Choroid plexus epithelial cell (primary cell): Measurements from ENCODE around the gene GNAQ.

Experiments
- DNase-seq: peaks from one replicate; pipeline ENCODE4 v3.0.0-alpha.2; 2010; ENCODE audit warnings: low read depth
- H3K4me3 ChIP-seq: 2 replicates; pipeline ENCODE4 v1.5.1; 2011; ENCODE audit warnings: low read depth, mild to moderate bottlenecking, control low read depth, low read length, moderate library complexity
- TF ChIP-seq, protein P1 (sequence below): conservative IDR thresholded peaks from 2 replicates; pipeline ENCODE4 v1.5.1; 2011; ENCODE audit warnings: low read depth, mild to moderate bottlenecking, control low read depth, inconsistent platforms, low read length, moderate library complexity

The GNAQ gene

DNA sequence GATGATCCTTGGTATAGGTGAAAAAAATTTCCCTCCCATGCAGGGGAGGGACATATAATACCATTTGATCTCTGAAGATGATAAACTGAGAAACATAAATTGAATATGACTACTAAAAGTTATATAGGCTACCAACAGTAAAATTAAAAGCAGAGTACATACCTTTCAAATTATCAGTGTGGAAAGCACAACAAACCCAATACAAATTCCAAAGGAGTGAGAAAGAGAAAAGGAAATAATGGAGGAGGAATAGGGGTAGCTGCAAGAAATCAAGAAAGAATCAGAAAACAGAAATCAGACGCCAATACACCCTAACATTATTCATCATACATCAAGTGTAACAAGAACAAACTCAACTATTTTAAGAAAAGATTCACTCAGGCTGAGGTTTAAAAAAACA lies 17.7 kb downstream of the GNAQ start:
- H3K4me3 ChIP-seq: no peak overlapping the region
- TF ChIP-seq, protein P1, sequence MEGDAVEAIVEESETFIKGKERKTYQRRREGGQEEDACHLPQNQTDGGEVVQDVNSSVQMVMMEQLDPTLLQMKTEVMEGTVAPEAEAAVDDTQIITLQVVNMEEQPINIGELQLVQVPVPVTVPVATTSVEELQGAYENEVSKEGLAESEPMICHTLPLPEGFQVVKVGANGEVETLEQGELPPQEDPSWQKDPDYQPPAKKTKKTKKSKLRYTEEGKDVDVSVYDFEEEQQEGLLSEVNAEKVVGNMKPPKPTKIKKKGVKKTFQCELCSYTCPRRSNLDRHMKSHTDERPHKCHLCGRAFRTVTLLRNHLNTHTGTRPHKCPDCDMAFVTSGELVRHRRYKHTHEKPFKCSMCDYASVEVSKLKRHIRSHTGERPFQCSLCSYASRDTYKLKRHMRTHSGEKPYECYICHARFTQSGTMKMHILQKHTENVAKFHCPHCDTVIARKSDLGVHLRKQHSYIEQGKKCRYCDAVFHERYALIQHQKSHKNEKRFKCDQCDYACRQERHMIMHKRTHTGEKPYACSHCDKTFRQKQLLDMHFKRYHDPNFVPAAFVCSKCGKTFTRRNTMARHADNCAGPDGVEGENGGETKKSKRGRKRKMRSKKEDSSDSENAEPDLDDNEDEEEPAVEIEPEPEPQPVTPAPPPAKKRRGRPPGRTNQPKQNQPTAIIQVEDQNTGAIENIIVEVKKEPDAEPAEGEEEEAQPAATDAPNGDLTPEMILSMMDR: no peak
- DNase-seq: no peak

DNA sequence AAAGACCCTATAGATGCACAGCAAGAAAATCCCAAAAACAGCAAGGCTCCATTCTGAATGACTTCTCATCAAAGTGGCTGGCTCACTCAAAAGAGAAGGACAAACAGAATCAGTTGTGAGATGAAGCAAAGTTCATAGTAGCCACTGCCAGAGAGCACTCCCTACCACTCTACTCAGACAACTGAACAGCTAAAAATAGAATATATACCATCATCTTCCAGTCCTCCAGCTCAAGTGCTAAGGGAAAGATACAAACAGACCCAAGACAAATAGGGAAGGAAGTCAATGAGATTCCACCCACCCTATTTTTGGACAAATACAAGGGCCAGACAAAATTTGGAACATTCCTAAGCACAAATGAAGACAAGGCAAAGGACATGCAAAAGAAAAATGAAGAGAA lies 20.6 kb downstream of the GNAQ start:
- no peak overlapping the region for H3K4me3 ChIP-seq
- peak; percentile 31 for DNase-seq
- TF ChIP-seq, protein P1: no peak

DNA sequence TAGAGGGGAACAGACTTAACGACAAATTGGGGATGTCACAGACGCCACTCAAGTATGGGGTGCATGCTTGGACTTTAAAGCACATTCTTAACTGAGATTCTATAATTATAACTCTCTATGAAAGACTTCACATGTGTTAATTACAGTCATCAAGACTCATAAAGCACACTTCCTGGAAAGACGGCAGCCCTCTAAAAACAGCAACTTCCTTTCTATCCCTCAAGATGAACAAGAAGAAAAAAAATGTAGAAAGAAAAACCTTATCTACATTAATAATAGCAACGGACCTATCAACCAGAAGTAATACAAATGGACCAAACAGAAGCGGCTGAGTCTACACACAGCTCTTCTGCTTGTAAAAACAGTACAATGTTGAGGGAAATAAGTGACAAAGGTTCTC lies 21.2 kb downstream of the GNAQ start:
- TF ChIP-seq, protein P1: no peak
- H3K4me3 ChIP-seq: no peak overlapping the region
- no peak for DNase-seq

- no peak overlapping the region for H3K4me3 ChIP-seq
- DNase-seq: no peak
- TF ChIP-seq, protein P1: no peak
Observed at GRCh38 chr9:78009186-78009585, 22.4 kb downstream of the GNAQ start.

- no peak overlapping the region for H3K4me3 ChIP-seq
- TF ChIP-seq, protein P1: no peak
- peak; percentile 30 for DNase-seq
Observed at GRCh38 chr9:78006734-78007133, 24.9 kb downstream of the GNAQ start.

DNA sequence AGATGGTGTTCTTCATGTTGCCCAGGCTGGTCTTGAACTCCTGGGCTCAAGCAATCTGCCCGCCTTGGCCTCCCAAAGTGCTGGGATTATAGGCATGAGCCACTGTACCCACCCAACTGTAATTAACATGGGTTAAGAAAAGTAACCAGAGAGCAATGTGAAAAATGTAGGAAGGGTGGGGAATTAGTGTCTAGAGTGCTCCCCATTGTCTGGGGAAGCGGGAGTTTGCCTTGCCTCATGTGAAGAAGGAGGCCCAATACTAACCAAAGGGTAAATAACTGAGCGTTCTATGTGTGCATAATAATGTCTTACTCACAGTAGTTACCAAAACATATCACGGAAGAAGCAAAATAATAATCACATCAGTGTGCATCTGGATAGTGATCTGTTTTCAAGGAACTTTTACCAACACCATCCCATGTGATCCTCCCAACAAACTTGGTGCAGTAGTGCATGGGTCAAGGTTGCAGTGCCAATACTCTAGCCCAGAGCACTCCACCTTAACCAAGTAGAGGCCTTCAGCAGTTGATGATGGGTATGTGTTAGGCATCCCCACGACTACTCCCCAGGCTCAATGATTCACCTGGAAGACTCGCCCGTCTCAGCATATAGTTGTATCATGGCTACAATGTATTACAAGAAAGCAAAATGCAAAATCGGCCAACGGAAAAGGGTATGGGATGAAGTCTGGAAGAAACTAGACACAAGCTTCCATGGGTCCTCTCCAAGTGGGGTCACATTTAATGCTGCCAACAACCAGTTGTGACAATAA lies 26.2 kb downstream of the GNAQ start:
- TF ChIP-seq, protein P1: no peak

More for the DNA sequence above, 26.2 kb downstream of the GNAQ start:
- no peak overlapping the region for H3K4me3 ChIP-seq
- DNase-seq: no peak
